Thymus (tissue), 11 donors: ENCODE results near the gene PERCC1. TPM values are rescaled to one million over a fixed set of nuclear protein-coding genes. Genes with fewer than 3 reads are reported as not detected.
"Not testable (repeated sequence)": the region's sequence is repeated elsewhere in the genome, so short reads cannot be mapped to it uniquely, and the experiment has no call there.

Experiments used
- DNase-seq, 9 donors: peaks; one replicate each; pipeline ENCODE4 v3.0.0-alpha.2; 2013; ENCODE audit warnings: low spot score in 9 of 9, low read depth in 6 of 9, missing footprints in 1 of 9
- H3K27ac ChIP-seq, 2 donors: one replicate each; pipeline ENCODE4 v1.5.1; 2013; ENCODE audit warnings: control low read depth in 1 of 2, low read depth in 1 of 2, low read length in 1 of 2, mild to moderate bottlenecking in 1 of 2, moderate library complexity in 1 of 2
- H3K27me3 ChIP-seq, 2 donors: one replicate each; pipeline ENCODE4 v1.5.1; 2013; ENCODE audit warnings: low read length in 1 of 2; ENCODE audit not compliant: control insufficient read depth in 2 of 2, insufficient read depth in 1 of 2
- H3K36me3 ChIP-seq, 2 donors: one replicate each; pipeline ENCODE4 v1.5.1; 2013; ENCODE audit warnings: low read length in 1 of 2, mild to moderate bottlenecking in 1 of 2, moderate library complexity in 1 of 2; ENCODE audit not compliant: control insufficient read depth in 2 of 2, insufficient read depth in 2 of 2
- H3K4me1 ChIP-seq, 2 donors: one replicate each; pipeline ENCODE4 v1.5.1; 2013; ENCODE audit warnings: low read length in 2 of 2; ENCODE audit not compliant: control insufficient read depth in 2 of 2, insufficient read depth in 2 of 2
- H3K4me3 ChIP-seq, 2 donors: one replicate each; pipeline ENCODE4 v1.5.1; 2013; ENCODE audit warnings: low read length in 2 of 2, control low read depth in 1 of 2, mild to moderate bottlenecking in 1 of 2
- H3K9me3 ChIP-seq, 2 donors: one replicate each; pipeline ENCODE4 v1.5.1; 2013; ENCODE audit warnings: low read length in 1 of 2, mild to moderate bottlenecking in 1 of 2; ENCODE audit not compliant: control insufficient read depth in 2 of 2, insufficient read depth in 1 of 2
- WGBS: extraction: QIAGEN DNeasy Blood & Tissue Kit; methylation state at CpG from one replicate; pipeline ENCODE4 v1.1.7; 2013; 5-methylcytosine and 5-hydroxymethylcytosine counted together
- polyA plus RNA-seq: library from polyadenylated mRNA; stranded (reverse); fragments of 200-250 nt; gene quantifications from one replicate; pipeline ENCODE4 v1.2.3, GENCODE V29; 2013
- total RNA-seq: library from RNA; stranded (reverse); fragments of 120-200 nt; gene quantifications from one replicate; pipeline ENCODE4 v1.2.4, GENCODE V29; 2013
- donor health status: healthy.

Gene PERCC1
- total and polyA plus RNA-seq, 2 donors: 0.07 TPM; not detected in 1

DNA sequence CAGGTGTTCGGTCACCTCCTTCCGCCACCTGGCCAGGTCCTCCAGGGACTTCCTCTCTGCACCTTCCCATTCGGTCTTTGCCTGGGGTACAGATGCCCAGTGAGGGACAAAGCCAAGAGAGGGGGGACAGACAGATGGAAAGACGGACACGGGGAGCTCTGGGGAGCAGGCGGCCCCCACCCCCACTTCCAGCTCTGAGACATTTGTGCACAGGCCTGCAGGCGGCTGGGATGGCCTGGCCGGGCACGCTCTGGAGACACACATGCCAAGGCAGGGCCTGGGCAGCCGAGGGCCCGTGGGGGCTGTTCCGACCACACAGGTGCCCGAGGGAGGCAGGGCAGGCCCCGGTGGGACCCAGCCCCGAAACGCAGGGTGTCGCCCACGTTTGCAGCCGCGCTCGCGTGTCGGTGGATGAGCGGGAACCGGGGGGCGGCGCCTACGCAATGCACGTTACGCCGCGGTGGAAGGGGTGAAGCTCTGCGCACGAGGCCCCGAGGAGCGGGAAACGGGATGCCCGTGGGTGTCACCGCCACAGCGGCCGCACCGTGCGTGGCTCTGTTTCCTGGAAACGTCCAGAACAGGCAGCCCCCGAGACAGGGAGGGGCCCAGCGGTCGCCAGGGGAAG lies 6.0 kb downstream of the PERCC1 start:
- H3K27me3 ChIP-seq: peaks cover 0 to 17% of the 10 kb centered on the region in 2 donors
- no peak overlapping the region for H3K4me3 ChIP-seq
- no peaks in the 10 kb centered on the region for H3K4me1 ChIP-seq
- 94% methylated on average over 47 of the region's 47 CpGs for WGBS
- no peaks in the 10 kb centered on the region for H3K36me3 ChIP-seq
- no peaks in the 10 kb centered on the region for H3K9me3 ChIP-seq
- no peak for DNase-seq
- no peak overlapping the region for H3K27ac ChIP-seq

DNA sequence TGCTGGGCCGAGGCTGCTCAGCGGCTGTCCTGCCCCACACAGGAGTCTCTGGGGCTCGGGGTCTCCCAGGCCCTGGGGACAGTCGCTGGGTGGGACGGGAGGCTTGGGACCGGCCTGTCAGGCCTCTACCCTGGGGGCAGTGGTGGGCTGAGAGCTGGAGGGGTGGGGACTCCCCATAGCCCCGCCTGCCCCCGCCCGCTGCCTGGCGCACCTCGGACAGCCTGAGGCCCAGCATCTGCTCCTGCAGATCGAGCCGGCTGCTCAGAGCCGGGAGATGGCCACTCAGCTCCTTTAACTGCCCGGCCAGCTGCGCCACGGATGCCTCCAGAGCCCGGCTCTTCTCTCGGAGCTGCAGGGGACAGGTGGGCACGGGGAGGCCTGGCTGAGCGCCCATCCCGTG lies 6.7 kb downstream of the PERCC1 start:
- H3K9me3 ChIP-seq: no peaks in the 10 kb centered on the region
- no peaks in the 10 kb centered on the region for H3K4me1 ChIP-seq
- no peaks in the 10 kb centered on the region for H3K36me3 ChIP-seq
- H3K27ac ChIP-seq: no peak overlapping the region
- no peak for DNase-seq
- no peak overlapping the region for H3K4me3 ChIP-seq
- 98% methylated on average over 22 of the region's 22 CpGs for whole genome bisulfite sequencing
- H3K27me3 ChIP-seq: peaks cover 0 to 10% of the 10 kb centered on the region in 2 donors

GRCh38 chr16:1438229-1439057 lies 7.6 kb downstream of the PERCC1 start:
- DNase-seq: no peak
- H3K4me3 ChIP-seq: no peak overlapping the region
- H3K9me3 ChIP-seq: no peaks in the 10 kb centered on the region
- 93% methylated on average over 35 of the region's 35 CpGs for whole genome bisulfite sequencing
- peaks cover 0 to 1% of the 10 kb centered on the region in 2 donors for H3K27me3 ChIP-seq
- H3K4me1 ChIP-seq: no peaks in the 10 kb centered on the region
- no peaks in the 10 kb centered on the region for H3K36me3 ChIP-seq
- H3K27ac ChIP-seq: no peak overlapping the region

DNA sequence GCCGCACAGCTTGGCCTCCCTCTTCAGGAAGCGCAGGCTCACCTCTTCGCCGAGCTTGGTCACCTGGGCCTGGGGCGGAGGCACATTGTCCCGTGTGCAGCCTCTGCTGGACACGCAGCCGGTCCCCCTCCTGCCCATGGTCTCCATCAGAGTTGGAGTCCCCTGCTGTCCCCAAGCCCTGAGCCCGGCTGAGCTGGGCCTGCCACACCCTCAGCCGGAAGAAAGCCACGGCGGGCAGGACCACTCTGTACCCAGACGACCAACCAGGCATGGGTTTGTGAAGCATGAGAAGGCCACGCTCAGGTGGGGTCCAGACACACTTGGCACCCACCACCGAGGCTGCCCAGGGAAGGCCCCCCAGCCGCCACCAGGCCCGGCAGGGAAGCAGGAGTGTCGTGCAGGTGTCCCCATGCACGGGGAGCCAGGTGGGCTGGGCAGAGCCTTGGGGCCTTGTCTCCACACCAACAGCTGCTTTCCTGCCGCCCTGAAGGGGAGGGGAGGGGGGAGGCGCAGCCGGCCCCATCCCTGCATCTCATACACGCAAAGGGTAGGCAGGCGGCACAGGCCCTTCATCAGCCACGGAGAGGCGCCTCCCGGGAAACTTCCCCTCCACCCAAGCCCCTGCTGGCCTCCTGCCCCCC lies 8.3 kb downstream of the PERCC1 start:
- H3K27me3 ChIP-seq: no peaks in the 10 kb centered on the region
- no peaks in the 10 kb centered on the region for H3K4me1 ChIP-seq
- no peak overlapping the region for H3K4me3 ChIP-seq
- H3K27ac ChIP-seq: no peak overlapping the region
- H3K9me3 ChIP-seq: no peaks in the 10 kb centered on the region
- 94% methylated on average over 27 of the region's 27 CpGs for WGBS
- DNase-seq: no peak
- H3K36me3 ChIP-seq: no peaks in the 10 kb centered on the region

DNA sequence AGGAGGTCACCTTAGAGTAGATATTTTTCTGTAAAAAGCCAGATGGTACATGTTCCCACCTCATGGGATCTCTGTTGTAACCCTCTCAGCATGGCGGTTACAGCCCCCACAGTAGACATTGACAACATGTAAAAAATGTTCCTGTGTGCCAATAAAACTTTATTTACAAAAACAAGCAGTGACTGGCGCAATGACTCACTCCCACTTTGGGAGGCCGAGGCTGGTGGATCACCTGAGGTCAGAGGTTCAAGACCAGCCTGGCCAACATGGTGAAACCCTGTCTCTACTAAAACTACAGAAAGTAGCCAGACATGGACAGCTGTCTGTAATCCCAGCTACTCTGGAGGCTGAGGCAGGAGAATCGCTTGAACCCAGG lies 8.8 kb downstream of the PERCC1 start:
- not testable (repeated sequence) for H3K4me3 ChIP-seq, H3K9me3 ChIP-seq, H3K27me3 ChIP-seq, DNase-seq, H3K36me3 ChIP-seq, H3K27ac ChIP-seq, H3K4me1 ChIP-seq
- WGBS: 97% methylated on average over 4 of the region's 4 CpGs

DNA sequence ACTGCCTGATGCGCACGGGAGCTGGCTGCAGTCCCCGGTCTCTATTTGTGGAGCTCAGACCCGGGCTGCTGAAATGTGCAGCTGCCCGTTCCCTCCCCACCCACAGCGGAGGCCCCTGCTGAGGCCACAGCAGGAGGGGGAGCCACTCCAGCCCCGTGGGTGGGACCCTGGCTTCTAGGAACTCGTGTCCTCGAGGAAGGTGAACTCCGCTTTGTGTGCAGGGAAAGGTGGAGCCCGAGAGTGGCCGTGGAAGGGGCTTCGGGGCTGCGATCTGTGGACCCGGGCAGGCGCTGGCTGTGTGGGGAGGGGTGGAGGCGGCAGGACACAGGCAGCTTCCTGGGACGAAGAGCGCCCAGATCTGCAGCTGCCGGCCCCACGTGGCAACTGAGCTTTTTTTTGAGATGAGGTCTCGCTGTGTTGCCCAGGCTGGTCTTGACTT lies 10.5 kb downstream of the PERCC1 start:
- H3K36me3 ChIP-seq: peaks cover 5 to 13% of the 10 kb centered on the region in 2 donors
- DNase-seq: no peak
- H3K27ac ChIP-seq: no peak overlapping the region
- 95% methylated on average over 22 of the region's 22 CpGs for WGBS
- H3K4me3 ChIP-seq: no peak overlapping the region
- no peaks in the 10 kb centered on the region for H3K9me3 ChIP-seq
- no peaks in the 10 kb centered on the region for H3K27me3 ChIP-seq
- H3K4me1 ChIP-seq: no peaks in the 10 kb centered on the region

DNA sequence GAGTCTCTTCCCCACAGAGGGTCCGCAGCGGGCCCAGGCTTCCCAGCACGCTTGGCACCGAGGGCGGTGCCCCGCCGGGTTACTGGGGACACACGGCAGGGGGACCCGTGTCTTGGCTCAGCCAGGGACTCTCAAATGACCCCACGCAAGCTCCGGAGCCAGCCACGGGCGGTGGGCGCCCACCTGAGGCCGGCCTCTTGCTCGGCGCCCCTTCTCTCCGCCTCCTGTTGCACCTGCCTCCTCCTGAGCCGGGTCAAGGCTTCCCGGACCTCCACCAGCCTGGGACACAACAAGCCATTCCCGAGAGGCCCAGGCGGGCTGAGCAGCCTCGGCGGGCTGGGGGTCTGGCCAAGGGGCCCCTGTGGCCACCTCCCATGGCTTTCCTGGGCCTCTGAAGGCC lies 11.8 kb downstream of the PERCC1 start:
- 90% methylated on average over 24 of the region's 24 CpGs for WGBS
- no peaks in the 10 kb centered on the region for H3K4me1 ChIP-seq
- H3K9me3 ChIP-seq: no peaks in the 10 kb centered on the region
- no peaks in the 10 kb centered on the region for H3K27me3 ChIP-seq
- no peak for DNase-seq
- no peak overlapping the region for H3K4me3 ChIP-seq
- no peak overlapping the region for H3K27ac ChIP-seq
- peaks cover 13 to 26% of the 10 kb centered on the region in 2 donors for H3K36me3 ChIP-seq

- H3K9me3 ChIP-seq: no peaks in the 10 kb centered on the region
- H3K4me1 ChIP-seq: no peaks in the 10 kb centered on the region
- H3K27me3 ChIP-seq: no peaks in the 10 kb centered on the region
- DNase-seq: no peak
- H3K4me3 ChIP-seq: no peak overlapping the region
- no peak overlapping the region for H3K27ac ChIP-seq
- peaks cover 20 to 34% of the 10 kb centered on the region in 2 donors for H3K36me3 ChIP-seq
- WGBS: 93% methylated on average over 38 of the region's 38 CpGs
Observed at GRCh38 chr16:1443403-1443973, 12.6 kb downstream of the PERCC1 start.
